Measurements from ENCODE around the gene LEUTX.

- no peak for TF ChIP-seq GATA2 (IDR thresholded peaks at IDR 0.05; ENCODE audit: low read depth, low read length)
- no peak for TF ChIP-seq GATA3 (IDR thresholded peaks at IDR 0.05; ENCODE audit: low read depth, low read length)
Measured at GRCh38 chr19:39828015-39828653, 49.5 kb downstream of the LEUTX start.
